K562 (cell line): ENCODE data around the gene SLC39A7. TPM values are rescaled to one million over a fixed set of nuclear protein-coding genes. Genes with fewer than 3 reads are reported as not detected.

ENCODE experiments used
- ATAC-seq: fragments of 200-7000 bp; cut with Tn5 transposase; 3 replicates; pipeline ENCODE4 v1.9.1; 2020; ENCODE audit warnings: moderate library complexity
- BruUV-seq: library from RNA; stranded (reverse); fragments of 400-500 nt; replicated peaks from 2 replicates; lab custom pipeline; 2021; lab: Mats Ljungman, UMichigan
- CTCF ChIA-PET: fragments of 300-600 bp; formaldehyde crosslinking; extraction: SDS; loops from one replicate; lab custom pipeline; 2021; ENCODE audit warnings: low intra/inter-chr PET ratio; lab: Yijun Ruan, JAX
- POLR2A ChIA-PET: fragments of 300-600, 350-650 bp; sonication (Branson Sonifier 250); formaldehyde crosslinking; extraction: SDS; loops from one replicate; lab custom pipeline; 2021; ENCODE audit warnings: antibody characterized with exemption, inconsistent platforms; lab: Yijun Ruan, JAX
- DNase-seq, 4 experiments: peaks; one replicate each; pipeline versions ENCODE4 v3.0.0 to v3.0.0-alpha.2; 2011 to 2018; ENCODE audit warnings: low spot score in 3 of 4, mixed read lengths in 3 of 4; ENCODE audit errors: extremely low read depth in 1 of 4
- FAIRE-seq: peaks from 2 replicates; lab custom pipeline; 2011; peaks lifted over from hg19 to GRCh38; lab: Jason Lieb, UNC
- H2AFZ ChIP-seq: 2 replicates; pipeline ENCODE4 v1.6.0; 2011; ENCODE audit warnings: low read depth, low read length, control low read depth, inconsistent platforms
- H3K27ac ChIP-seq: fragments of 200-600 bp; 3 replicates; pipeline ENCODE4 v1.8.0; 2011; ENCODE audit warnings: low read depth, mild to moderate bottlenecking, control low read depth, inconsistent platforms, low read length, moderate library complexity, mixed read lengths; ENCODE audit errors: extremely low read depth
- H3K27me3 ChIP-seq, 2 experiments: fragments of 300-600 bp in 1 of 2; 2 replicates in 1 of 2; 3 replicates in 1 of 2; pipeline versions ENCODE4 v1.6.0 to v1.8.0; 2011; ENCODE audit warnings: inconsistent platforms in 2 of 2, low read length in 2 of 2, mild to moderate bottlenecking in 1 of 2, mixed read lengths in 1 of 2, moderate library complexity in 1 of 2; ENCODE audit not compliant: control insufficient read depth in 2 of 2, insufficient read depth in 2 of 2
- H3K36me3 ChIP-seq: fragments of 300-600 bp; 3 replicates; pipeline ENCODE4 v1.8.0; 2011; ENCODE audit warnings: mild to moderate bottlenecking, low read length, inconsistent platforms; ENCODE audit not compliant: control insufficient read depth, insufficient read depth
- H3K4me1 ChIP-seq, 2 experiments: fragments of 200-600 bp in 1 of 2; replicated peaks in 1 of 2; 2 replicates in 1 of 2; 3 replicates in 1 of 2; pipeline versions ENCODE4 v1.5.1 to v1.8.0; 2011; ENCODE audit warnings: inconsistent platforms in 2 of 2, low read length in 2 of 2, mild to moderate bottlenecking in 1 of 2, mixed read lengths in 1 of 2, moderate library complexity in 1 of 2; ENCODE audit not compliant: control insufficient read depth in 2 of 2, insufficient read depth in 2 of 2
- H3K4me2 ChIP-seq: 2 replicates; pipeline ENCODE4 v1.6.1; 2011; ENCODE audit warnings: low read length, control low read depth, inconsistent platforms, mixed read lengths; ENCODE audit not compliant: insufficient read depth
- H3K4me3 ChIP-seq: fragments of 200-600 bp; sonication (generic), shearing (Covaris generic); 2 replicates; pipeline ENCODE4 v1.5.1; 2016; ENCODE audit warnings: control low read depth, inconsistent platforms
- H3K79me2 ChIP-seq: fragments of 200-600 bp; 3 replicates; pipeline ENCODE4 v1.8.0; 2011; ENCODE audit warnings: low read length, inconsistent platforms; ENCODE audit not compliant: control insufficient read depth, insufficient read depth
- H3K9ac ChIP-seq, 2 experiments: 2 replicates each; pipeline versions ENCODE4 v1.6.0 to v1.6.1; 2011; ENCODE audit warnings: low read depth in 2 of 2, low read length in 2 of 2, control low read depth in 1 of 2, inconsistent platforms in 1 of 2, mild to moderate bottlenecking in 1 of 2, mixed read lengths in 1 of 2; ENCODE audit not compliant: insufficient read depth in 1 of 2
- H3K9me1 ChIP-seq: one replicate; pipeline ENCODE4 v1.6.0; 2011; ENCODE audit warnings: inconsistent platforms, mild to moderate bottlenecking, low read length, moderate library complexity; ENCODE audit not compliant: control insufficient read depth, insufficient read depth
- H3K9me3 ChIP-seq: replicated peaks from 2 replicates; pipeline ENCODE4 v1.5.1; 2011; ENCODE audit warnings: low read depth, low read length, inconsistent platforms; ENCODE audit not compliant: control insufficient read depth, insufficient read depth
- H4K20me1 ChIP-seq: replicated peaks from 2 replicates; pipeline ENCODE4 v1.6.1; 2011; ENCODE audit warnings: low read length, inconsistent platforms, mixed read lengths; ENCODE audit not compliant: control insufficient read depth, insufficient read depth
- CHCHD3 ChIP-seq: fragments of 250-450 bp; sonication (Bioruptor Pico); IDR thresholded peaks from 2 replicates; pipeline ENCODE4 v2.1.2; 2022; ENCODE audit warnings: mild to moderate bottlenecking
- DMBX1 ChIP-seq: fragments of 250-450 bp; sonication (Bioruptor Pico); IDR thresholded peaks from 2 replicates; pipeline ENCODE4 v1.8.0; 2022; ENCODE audit warnings: inconsistent platforms, mild to moderate bottlenecking, moderate library complexity, borderline replicate concordance
- E2F3 ChIP-seq: fragments of 250-450 bp; sonication (Bioruptor Pico); IDR thresholded peaks from 2 replicates; pipeline ENCODE4 v1.4.0; 2020; ENCODE audit warnings: mild to moderate bottlenecking
- KDM1A ChIP-seq, 2 experiments: fragments of 450-650 bp; IDR thresholded peaks; 2 replicates each; pipeline ENCODE4 v1.6.1; 2016; ENCODE audit warnings: mild to moderate bottlenecking in 2 of 2
- PML ChIP-seq: IDR thresholded peaks from 2 replicates; pipeline ENCODE4 v1.6.1; 2012; ENCODE audit warnings: low read length, inconsistent platforms
- RFX7 ChIP-seq: fragments of 250-450 bp; sonication (Bioruptor Pico); IDR thresholded peaks from 2 replicates; pipeline ENCODE4 v1.5.1; 2021; ENCODE audit warnings: mild to moderate bottlenecking
- SAFB ChIP-seq: fragments of 200-400 bp; formaldehyde crosslinking; IDR thresholded peaks from 2 replicates; pipeline ENCODE4 v1.6.1; 2017; ENCODE audit warnings: low read depth, low read length, borderline replicate concordance
- SRSF9 ChIP-seq: fragments of 200-400 bp; formaldehyde crosslinking; IDR thresholded peaks from 2 replicates; pipeline ENCODE4 v1.6.1; 2017; ENCODE audit warnings: low read depth, low read length, borderline replicate concordance
- TEAD2 ChIP-seq: fragments of 450-650 bp; IDR thresholded peaks from 2 replicates; pipeline ENCODE4 v1.6.1; 2016; ENCODE audit warnings: missing genetic modification characterization, control low read depth, missing compliant biosample characterization
- ZNF436 ChIP-seq: fragments of 250-450, 450-650 bp; sonication (Bioruptor Pico); formaldehyde crosslinking; IDR thresholded peaks from 2 replicates; pipeline ENCODE4 v1.7.0; 2020; ENCODE audit warnings: mild to moderate bottlenecking
- WGBS: fragments of 100-300 bp; shearing (Covaris generic); methylation state at CpG from one replicate; pipeline ENCODE4 v1.1.6; 2016; ENCODE audit warnings: low coverage, mixed read lengths; ENCODE audit not compliant: insufficient coverage; ENCODE audit errors: missing lambda C conversion rate; 5-methylcytosine and 5-hydroxymethylcytosine counted together
- in situ Hi-C: fragments of 300-500 bp; cut with MboI; formaldehyde crosslinking; loops from 4 replicates; pipeline ENCODE4 v1.15.0; 2018; ENCODE audit warnings: inconsistent platforms, mixed read lengths
- intact Hi-C: fragments of 100-400 bp; cut with micrococcal nuclease; formaldehyde crosslinking; loops from 2 replicates; pipeline ENCODE4 v1.14.2; 2022
- polyA plus RNA-seq, 8 experiments: library from polyadenylated mRNA; depleted of rRNA in 4 of 8; stranded (reverse) in 5 of 8; unstranded in 3 of 8; fragments of >200 nt; fragmentation: Nextera tagmentation in 2 of 8; fragmentation: Illumina TruSeq in 1 of 8; extraction: Ambion mirVana in 2 of 8; extraction: Trizol in 1 of 8; gene quantifications; 2 replicates each; pipeline versions ENCODE4 v1.2.1 to v1.2.3, GENCODE V29; 2011 to 2014; ENCODE audit warnings: inconsistent platforms in 1 of 8, missing spikeins in 1 of 8
- total RNA-seq, 7 experiments: library from RNA; depleted of rRNA in 6 of 7; stranded (reverse); fragments of >200 nt in 6 of 7; fragmentation: Illumina TruSeq in 2 of 7; extraction: Trizol in 2 of 7; gene quantifications; 2 replicates each; pipeline versions ENCODE4 v1.2.1 to v1.2.3, GENCODE V29; 2011 to 2021; ENCODE audit warnings: low replicate concordance in 1 of 7

SLC39A7 gene
- total and polyA plus RNA-seq, 9 of the 15 experiments (the other 6 are each of a cell fraction or from before 2014, with no cell fraction given) = 21.7 to 169 (median 121) TPM

DNA sequence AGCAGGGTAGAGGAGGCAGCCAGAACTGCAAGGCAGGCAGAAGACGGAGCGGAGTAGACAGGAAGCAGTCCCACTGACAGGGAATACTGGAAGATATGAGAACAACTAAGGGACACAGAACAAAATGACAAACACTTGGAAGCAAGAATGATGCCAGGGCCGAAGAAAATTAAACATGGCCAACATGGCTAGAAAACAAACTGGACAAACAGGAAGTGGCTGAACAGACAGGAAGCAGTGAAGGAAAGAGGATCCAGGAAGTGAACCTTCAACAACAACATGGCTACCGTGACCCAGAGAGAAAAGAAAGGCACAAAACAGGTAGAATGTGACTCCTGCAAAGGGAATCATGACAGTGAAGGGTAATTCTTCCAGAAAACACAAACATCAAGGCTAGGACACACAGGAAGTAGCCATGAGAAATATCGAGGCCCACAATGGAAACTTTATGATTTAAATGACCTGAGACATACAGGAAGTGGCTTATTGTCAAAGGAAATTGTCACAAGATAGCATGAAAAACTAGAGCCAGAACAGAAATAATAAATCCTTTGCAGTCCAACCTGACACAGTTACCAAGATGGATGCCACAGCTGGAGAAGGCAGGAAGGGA is 17.5 kb upstream of the SLC39A7 start (continued):
- no peak for TF ChIP-seq E2F3 (CRISPR knock-in tag)
- no peak for TF ChIP-seq RFX7 (CRISPR knock-in tag)

DNA sequence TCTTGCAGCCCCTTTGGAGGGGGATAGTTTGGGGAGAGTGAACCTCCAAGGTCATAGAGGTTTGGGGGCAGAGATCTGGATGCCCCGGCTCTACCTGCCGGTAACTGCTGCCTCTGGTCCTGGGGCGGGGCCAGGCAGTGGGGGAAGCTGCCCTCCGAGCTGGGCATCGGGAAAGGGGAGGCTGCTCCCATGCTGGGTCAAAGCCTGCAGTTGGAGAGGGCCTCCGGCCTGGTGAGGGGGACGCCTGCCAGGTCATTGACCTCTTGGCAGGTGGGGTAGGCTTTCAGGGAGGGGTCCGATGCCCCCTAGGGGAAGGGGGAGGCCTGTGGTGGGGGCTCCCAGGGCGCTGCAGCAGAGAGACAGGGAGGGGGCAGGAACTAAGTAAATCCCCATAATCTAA is 15.5 kb upstream of the SLC39A7 start:
- H3K9me1 ChIP-seq = no peaks in the 10 kb centered on the region
- peaks cover 13% of the 10 kb centered on the region for H3K9me3 ChIP-seq
- no TSS peak for BruUV-seq
- peaks cover 16 to 22% of the 10 kb centered on the region in 2 experiments; a peak in 4 of 5 replicates for H3K27me3 ChIP-seq
- ChIA-PET POLR2A (no interaction called here), CTCF (no interaction called here)
- H3K9ac ChIP-seq = no peak overlapping the region
- no peak for FAIRE-seq
- intact Hi-C loops = no loop called here
- no peaks in the 10 kb centered on the region for H3K79me2 ChIP-seq
- TF ChIP-seq ZNF436 (CRISPR knock-in tag) (no peak), DMBX1 (CRISPR knock-in tag) (no peak), SRSF9 (no peak), SAFB (no peak), TEAD2 (tag) (no peak), CHCHD3 (CRISPR knock-in tag) (no peak), PML (no peak), KDM1A (IDR thresholded peaks at IDR 0.05) (no peak)
- TF ChIP-seq, all 486 proteins: peak for 0
- Histone ChIP-seq H3K27ac (no peak overlapping the region), H2AFZ (no peak overlapping the region), H3K4me2 (no peak overlapping the region), H3K36me3 (no peaks in the 10 kb centered on the region), H3K4me1 (peaks cover 0 to 4% of the 10 kb centered on the region in 2 experiments; a peak in 3 of 5 replicates), H3K4me3 (no peak overlapping the region), H4K20me1 (no peaks in the 10 kb centered on the region)
- ATAC-seq (no peak), DNase-seq (no peak)
- in situ Hi-C loops = no loop called here
- 31% methylated on average over 6 of the region's 9 CpGs for WGBS
